ENCODE results near the gene HSD3B2. TPM values are rescaled to one million over a fixed set of nuclear protein-coding genes. Genes with fewer than 3 reads are reported as not detected.

The HSD3B2 gene
- total RNA-seq: 1 to 10 TPM in 2 of 5 donors, under 1 TPM in 1, not detected in 2; 0.37 to 1.8 (median 1.4) TPM
- 1 to 10 TPM in 1 of 3 donors, under 1 TPM in 1, not detected in 1; 0.10 to 9.9 TPM for polyA plus RNA-seq
- long read RNA-seq, donor 1: 0 reads
- long read RNA-seq, donor 2: 0 reads
- long read RNA-seq, donor 3: 0 reads
- long read RNA-seq, donor 4: 0 reads
- long read RNA-seq, donor 5, partial matches to known transcripts: 0 of 2 reads
- long read RNA-seq, donor 5, other reads (novel, unspliced or antisense): 0 of 2 reads
- long read RNA-seq, donor 6: 0 reads
- long read RNA-seq, donor 7: 0 reads
- long read RNA-seq, donor 8: 0 reads
- long read RNA-seq, donor 9: 0 reads
- long read RNA-seq, donor 10: 0 reads

- Histone ChIP-seq H3K27me3 (no peaks in the 10 kb centered on the region), H3K4me1 (no peaks in the 10 kb centered on the region), H3K27ac (no peak within 1 kb of the TSS), H3K9me3 (no peaks in the 10 kb centered on the region), H3K4me3 (no peak within 1 kb of the TSS), H3K36me3 (no peaks in the 10 kb centered on the region)
- intact Hi-C loops (cut with DNase I; ENCODE audit: low total_unique reads): no loop called here
- WGBS, 5 donors: 84 to 90% (median 88%) methylated on average over 2 of the region's 2 CpGs
- DNase-seq: no peak
- TF ChIP-seq EP300 (IDR thresholded peaks at IDR 0.05): no peak
- no peak for TF ChIP-seq POLR2A (IDR thresholded peaks at IDR 0.05)
- no peak for TF ChIP-seq POLR2AphosphoS5 (IDR thresholded peaks at IDR 0.05)
- no peak for TF ChIP-seq CTCF (IDR thresholded peaks at IDR 0.05)
Observed at GRCh38 chr1:119414950-119415349, at the start of gene HSD3B2. Gene HSD3B2, plus strand, starts transcription at chr1:119415150. Its CDS starts 270 bp downstream, at chr1:119415420.

- no peak overlapping the region for H3K4me3 ChIP-seq
- no peaks in the 10 kb centered on the region for H3K27me3 ChIP-seq
- no peak for DNase-seq
- H3K4me1 ChIP-seq: no peaks in the 10 kb centered on the region
- TF ChIP-seq EP300 (IDR thresholded peaks at IDR 0.05) (no peak), CTCF (IDR thresholded peaks at IDR 0.05) (no peak), POLR2AphosphoS5 (IDR thresholded peaks at IDR 0.05) (no peak), POLR2A (IDR thresholded peaks at IDR 0.05) (no peak)
- H3K27ac ChIP-seq: no peak overlapping the region
- H3K36me3 ChIP-seq: no peaks in the 10 kb centered on the region
- 87 to 93% (median 90%) methylated on average over 3 of the region's 3 CpGs for WGBS, 5 donors
- intact Hi-C loops (cut with DNase I; ENCODE audit: low total_unique reads): loop anchor here (5.0 kb wide), 1 partner anchor 84 kb away; no protein-coding TSS in a partner anchor
- no peaks in the 10 kb centered on the region for H3K9me3 ChIP-seq
Observed at GRCh38 chr1:119366424-119366823, 48.5 kb upstream of the HSD3B2 start.

- Histone ChIP-seq H3K9me3 (no peaks in the 10 kb centered on the region), H3K36me3 (no peaks in the 10 kb centered on the region), H3K4me1 (no peaks in the 10 kb centered on the region), H3K27ac (no peak overlapping the region), H3K4me3 (no peak overlapping the region), H3K27me3 (no peaks in the 10 kb centered on the region)
- TF ChIP-seq CTCF (IDR thresholded peaks at IDR 0.05) (peak in 5 of 7 experiments; percentile 38 to 81 (median 75)), POLR2AphosphoS5 (IDR thresholded peaks at IDR 0.05) (no peak)
- peak in 1 of 2 donors; percentile 59 for DNase-seq
- 66 to 72% (median 68%) methylated on average over 13 of the region's 13 CpGs for WGBS, 5 donors
- intact Hi-C loops (cut with DNase I; ENCODE audit: low total_unique reads): loop anchor here (5.0 kb wide), 1 partner anchor 85 kb away; no protein-coding TSS in a partner anchor
Observed at GRCh38 chr1:119367432-119368124, 47.4 kb upstream of the HSD3B2 start.

GRCh38 chr1:119368554-119368953 is 46.4 kb upstream of the HSD3B2 start, which contains the start of gene HAO2:
Gene HAO2, plus strand, starts transcription at chr1:119368785. Its CDS starts 12,301 bp downstream, at chr1:119381086.
- H3K4me3 ChIP-seq: no peak within 1 kb of the TSS
- H3K4me1 ChIP-seq: no peaks in the 10 kb centered on the region
- no peaks in the 10 kb centered on the region for H3K9me3 ChIP-seq
- no peaks in the 10 kb centered on the region for H3K27me3 ChIP-seq
- no peak within 1 kb of the TSS for H3K27ac ChIP-seq
- intact Hi-C loops (cut with DNase I; ENCODE audit: low total_unique reads): loop anchor here (5.0 kb wide), 1 partner anchor 86 kb away; no protein-coding TSS in a partner anchor
- TF ChIP-seq CTCF (IDR thresholded peaks at IDR 0.05) (no peak), POLR2A (IDR thresholded peaks at IDR 0.05) (no peak), EP300 (IDR thresholded peaks at IDR 0.05) (no peak)
- no peaks in the 10 kb centered on the region for H3K36me3 ChIP-seq
- 74 to 94% (median 83%) methylated on average over 2 of the region's 2 CpGs for WGBS, 5 donors
- no peak for DNase-seq

All from stomach (tissue), 19 donors.